Ectodermal cell (in vitro differentiated cells): ENCODE measurements around the gene DOK1.

Experiments used
- H3K27ac ChIP-seq: 2 replicates; pipeline ENCODE4 v1.7.0; 2013; ENCODE audit warnings: mild to moderate bottlenecking, low read depth, low read length; ENCODE audit not compliant: insufficient read depth, poor library complexity, severe bottlenecking
- H3K27me3 ChIP-seq: 2 replicates; pipeline ENCODE4 v1.7.0; 2013; ENCODE audit warnings: mild to moderate bottlenecking, low read length; ENCODE audit not compliant: insufficient read depth, control insufficient read depth, poor library complexity, severe bottlenecking
- H3K36me3 ChIP-seq: one replicate; pipeline ENCODE4 v1.7.0; 2013; ENCODE audit warnings: low read length; ENCODE audit not compliant: control insufficient read depth, insufficient read depth
- H3K4me1 ChIP-seq: one replicate; pipeline ENCODE4 v1.7.0; 2013; ENCODE audit warnings: low read length; ENCODE audit not compliant: control insufficient read depth, insufficient read depth
- H3K4me3 ChIP-seq: 2 replicates; pipeline ENCODE4 v1.7.0; 2013; ENCODE audit warnings: low read depth, low read length, control low read depth; ENCODE audit not compliant: insufficient read depth
- H3K9me3 ChIP-seq: 2 replicates; pipeline ENCODE4 v1.7.0; 2013; ENCODE audit warnings: mild to moderate bottlenecking, low read length, moderate library complexity; ENCODE audit not compliant: control insufficient read depth
- WGBS, 2 experiments: methylation state at CpG; one replicate each; pipeline ENCODE4 v1.1.7; 2013; ENCODE audit warnings: missing lambda C conversion rate in 2 of 2; 5-methylcytosine and 5-hydroxymethylcytosine counted together

Gene DOK1

DNA sequence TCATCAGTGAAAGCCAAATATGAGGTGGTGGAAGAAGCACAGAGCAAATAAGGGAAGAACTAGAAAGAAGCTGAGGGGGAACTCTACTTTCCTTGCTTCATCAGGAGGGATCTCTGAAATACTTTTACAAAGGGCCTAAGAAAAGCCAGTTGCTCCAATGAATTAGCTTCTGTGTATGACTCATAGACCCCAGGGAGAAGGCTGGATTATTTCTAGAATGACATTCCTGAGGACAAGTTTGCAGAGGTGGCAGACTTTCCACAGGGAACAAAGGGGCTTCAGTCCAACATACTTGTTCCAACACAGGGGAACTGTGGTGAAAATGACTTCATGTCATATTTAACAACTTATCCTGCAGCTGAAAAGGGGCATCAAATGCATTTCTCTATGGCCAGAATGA, 29.0 kb downstream of the DOK1 start:
- Histone ChIP-seq H3K36me3 (no peaks in the 10 kb centered on the region), H3K4me1 (no peaks in the 10 kb centered on the region), H3K4me3 (no peak overlapping the region), H3K9me3 (no peaks in the 10 kb centered on the region), H3K27ac (no peak overlapping the region), H3K27me3 (no peaks in the 10 kb centered on the region)

GRCh38 chr2:74584088-74584645, 29.6 kb downstream of the DOK1 start:
- Histone ChIP-seq H3K4me1 (no peaks in the 10 kb centered on the region), H3K4me3 (no peak overlapping the region), H3K9me3 (no peaks in the 10 kb centered on the region), H3K27ac (no peak overlapping the region), H3K27me3 (no peaks in the 10 kb centered on the region), H3K36me3 (no peaks in the 10 kb centered on the region)
- 84 to 86% methylated on average over 2 of the region's 2 CpGs for WGBS, 2 experiments

DNA sequence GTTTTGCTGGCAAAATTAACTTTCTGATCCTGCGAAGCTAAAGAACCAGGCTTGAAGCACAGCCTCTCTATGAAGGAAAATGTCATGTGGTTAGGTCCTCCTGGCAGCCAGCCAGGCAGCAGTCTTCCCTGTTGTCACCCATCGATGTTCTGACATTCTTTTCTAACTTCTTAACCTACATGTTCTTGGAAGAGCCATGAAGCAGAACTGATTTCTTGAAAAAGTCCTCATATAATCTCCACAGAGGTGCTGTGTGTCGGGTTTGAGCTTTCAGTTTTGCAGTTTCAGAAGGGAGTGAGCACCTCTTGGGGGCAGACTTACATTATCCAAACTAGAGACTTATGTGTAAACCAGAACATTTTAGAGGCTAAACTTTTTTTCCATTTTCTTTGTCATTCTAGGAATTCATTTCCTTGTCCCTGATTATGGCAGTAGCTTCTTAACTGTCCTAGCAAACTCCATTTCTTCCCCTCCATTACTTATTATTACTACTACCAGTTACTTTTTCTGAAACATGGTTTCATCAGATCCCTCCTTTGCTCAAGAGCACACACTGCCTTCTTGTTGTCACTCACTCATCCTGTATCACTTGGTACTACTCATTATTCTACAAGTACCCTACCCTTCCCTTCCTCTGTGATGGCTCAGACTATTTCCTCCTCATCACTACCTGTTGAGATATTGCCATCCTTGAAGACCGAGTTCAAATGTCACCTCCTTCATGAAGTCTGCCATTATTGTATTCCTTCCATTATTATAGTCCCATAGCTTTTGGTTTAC, 31.1 kb downstream of the DOK1 start:
- 85 to 90% methylated on average over 4 of the region's 4 CpGs for WGBS, 2 experiments
- H3K9me3 ChIP-seq: no peaks in the 10 kb centered on the region
- no peaks in the 10 kb centered on the region for H3K36me3 ChIP-seq
- H3K27ac ChIP-seq: no peak overlapping the region
- no peaks in the 10 kb centered on the region for H3K27me3 ChIP-seq
- no peak overlapping the region for H3K4me3 ChIP-seq
- no peaks in the 10 kb centered on the region for H3K4me1 ChIP-seq

- no peak overlapping the region for H3K27ac ChIP-seq
- no peaks in the 10 kb centered on the region for H3K9me3 ChIP-seq
- WGBS, 2 experiments: 27% methylated on average over 6 of the region's 6 CpGs
- H3K27me3 ChIP-seq: no peaks in the 10 kb centered on the region
- H3K4me3 ChIP-seq: no peak overlapping the region
- H3K36me3 ChIP-seq: no peaks in the 10 kb centered on the region
- H3K4me1 ChIP-seq: no peaks in the 10 kb centered on the region
Measured at GRCh38 chr2:74587664-74588277, 33.3 kb downstream of the DOK1 start.

- 84 to 97% methylated on average over 1 to 2 of the region's 2 CpGs for WGBS, 2 experiments
- peaks cover 3% of the 10 kb centered on the region for H3K27me3 ChIP-seq
- no peaks in the 10 kb centered on the region for H3K9me3 ChIP-seq
- no peaks in the 10 kb centered on the region for H3K4me1 ChIP-seq
- no peaks in the 10 kb centered on the region for H3K36me3 ChIP-seq
- H3K27ac ChIP-seq: no peak overlapping the region
- no peak overlapping the region for H3K4me3 ChIP-seq
Measured at GRCh38 chr2:74588664-74589063, 34.1 kb downstream of the DOK1 start.

- Histone ChIP-seq H3K36me3 (no peaks in the 10 kb centered on the region), H3K4me3 (no peak overlapping the region), H3K4me1 (no peaks in the 10 kb centered on the region), H3K27me3 (peaks cover 4% of the 10 kb centered on the region), H3K27ac (no peak overlapping the region), H3K9me3 (no peaks in the 10 kb centered on the region)
- WGBS, 2 experiments: 85 to 90% methylated on average over 4 of the region's 4 CpGs
Measured at GRCh38 chr2:74593826-74594772, 39.6 kb downstream of the DOK1 start.

DNA sequence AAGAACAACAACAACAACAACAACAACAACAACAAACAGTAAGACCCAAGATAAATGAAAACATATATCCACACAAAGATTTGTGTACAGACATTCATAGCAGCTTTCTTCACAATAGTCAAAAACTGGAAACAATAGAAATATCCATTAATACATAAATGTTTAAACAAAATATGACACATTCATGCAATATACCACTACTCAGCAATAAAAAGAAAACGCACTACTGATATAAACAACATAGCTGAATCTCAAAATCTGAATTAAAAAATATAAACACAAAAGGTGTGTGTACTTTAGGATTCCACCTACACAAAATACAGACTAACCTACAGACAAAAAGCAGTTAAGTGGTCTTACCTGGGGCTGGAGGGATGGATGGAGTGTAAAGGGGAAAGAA, 42.1 kb downstream of the DOK1 start:
- Histone ChIP-seq H3K27ac (no peak overlapping the region), H3K36me3 (no peaks in the 10 kb centered on the region), H3K9me3 (no peaks in the 10 kb centered on the region), H3K27me3 (peaks cover 4% of the 10 kb centered on the region), H3K4me3 (no peak overlapping the region), H3K4me1 (no peaks in the 10 kb centered on the region)
- WGBS, 2 experiments: 79% methylated on average over 1 of the region's 1 CpG; no CpG with 5 or more reads in 1 of the 2 experiments

DNA sequence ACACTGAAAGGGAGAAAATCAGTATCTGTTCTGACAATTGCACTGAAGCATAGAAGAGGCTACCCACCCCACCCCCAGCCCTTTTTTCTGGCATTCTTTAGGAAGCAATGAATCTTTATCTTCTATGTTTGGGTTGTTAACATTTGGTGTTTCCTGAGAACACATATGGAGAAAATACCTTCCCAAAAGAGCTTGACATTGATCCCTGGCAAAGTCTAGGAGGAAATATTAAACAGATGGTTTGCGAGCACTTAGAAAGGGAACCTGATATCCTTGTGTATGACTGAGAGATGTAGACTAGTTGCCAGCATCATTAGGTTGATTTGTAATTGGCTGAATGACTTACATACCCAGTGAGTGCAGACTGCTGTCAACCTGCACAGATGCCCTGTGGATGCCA, 42.9 kb downstream of the DOK1 start:
- no peak overlapping the region for H3K4me3 ChIP-seq
- no peaks in the 10 kb centered on the region for H3K4me1 ChIP-seq
- no peaks in the 10 kb centered on the region for H3K9me3 ChIP-seq
- no peak overlapping the region for H3K27ac ChIP-seq
- H3K27me3 ChIP-seq: peaks cover 4% of the 10 kb centered on the region
- WGBS, 2 experiments: 95% methylated on average over 1 of the region's 1 CpG
- H3K36me3 ChIP-seq: no peaks in the 10 kb centered on the region

- no peaks in the 10 kb centered on the region for H3K27me3 ChIP-seq
- H3K36me3 ChIP-seq: no peaks in the 10 kb centered on the region
- no peaks in the 10 kb centered on the region for H3K4me1 ChIP-seq
- WGBS, 2 experiments: 77 to 85% methylated on average over 3 of the region's 3 CpGs
- no peak overlapping the region for H3K27ac ChIP-seq
- no peak overlapping the region for H3K4me3 ChIP-seq
- no peaks in the 10 kb centered on the region for H3K9me3 ChIP-seq
Measured at GRCh38 chr2:74599676-74600075, 45.2 kb downstream of the DOK1 start.
